ENCODE measurements around the gene CCNY.

Gene CCNY

GRCh38 chr10:35595106-35595505 lies 258.8 kb downstream of the CCNY start:
- FAIRE-seq (no peak), DNase-seq (ENCODE audit: insufficient read length) (no peak)
- TF ChIP-seq POLR2AphosphoS5 (IDR thresholded peaks at IDR 0.05; ENCODE audit: low read depth, low read length) = no peak
- TF ChIP-seq POLR2A (IDR thresholded peaks at IDR 0.05; ENCODE audit: low read depth, low read length) = no peak
- TF ChIP-seq TAF1 (IDR thresholded peaks at IDR 0.05; ENCODE audit: borderline replicate concordance, low read depth, low read length) = no peak

DNA sequence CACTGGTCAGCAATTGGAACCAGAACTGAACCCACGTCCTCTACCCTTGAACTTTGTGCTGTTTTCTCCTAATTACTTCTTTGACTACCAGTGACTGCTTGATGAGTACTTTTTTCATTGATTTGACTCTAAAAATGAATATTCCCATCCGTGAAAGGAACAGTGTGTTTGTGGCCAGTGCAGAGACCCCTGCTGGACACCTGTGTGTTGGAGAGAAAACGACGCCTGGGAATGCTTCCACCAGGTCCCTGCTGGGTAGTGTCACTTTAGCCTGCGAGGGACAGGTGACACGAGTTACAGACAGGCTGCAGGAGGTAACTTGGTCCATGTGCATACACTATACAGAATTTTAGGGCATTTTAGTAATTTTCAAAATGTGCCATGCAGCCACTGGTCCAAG lies 262.1 kb downstream of the CCNY start:
- FAIRE-seq = no peak

DNA sequence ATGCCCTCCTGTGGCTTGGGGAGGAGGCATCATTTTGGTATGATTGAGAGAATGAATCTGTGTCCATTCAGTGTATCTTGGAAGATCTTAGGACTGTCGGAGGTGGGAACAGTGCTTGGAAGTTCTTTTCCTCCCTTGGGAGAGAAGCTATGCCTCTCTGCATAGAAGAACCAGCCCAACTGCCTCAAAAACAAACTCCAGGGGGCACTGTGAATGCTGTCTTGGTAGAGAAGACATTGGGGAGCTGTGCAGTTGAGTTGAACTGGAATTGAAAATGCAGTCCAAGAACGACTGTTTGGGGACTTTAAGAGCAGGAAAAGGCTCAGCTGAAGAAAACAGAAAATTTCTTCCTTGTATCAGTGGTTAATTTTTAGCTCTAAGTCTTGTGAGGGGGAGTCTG lies 263.9 kb downstream of the CCNY start:
- FAIRE-seq = no peak

More for the DNA sequence above, 262.1 kb downstream of the CCNY start:
- TF ChIP-seq POLR2A (IDR thresholded peaks at IDR 0.05; ENCODE audit: low read depth, low read length) (no peak), TAF1 (IDR thresholded peaks at IDR 0.05; ENCODE audit: borderline replicate concordance, low read depth, low read length) (no peak)
- no peak for DNase-seq (ENCODE audit: insufficient read length)

DNA sequence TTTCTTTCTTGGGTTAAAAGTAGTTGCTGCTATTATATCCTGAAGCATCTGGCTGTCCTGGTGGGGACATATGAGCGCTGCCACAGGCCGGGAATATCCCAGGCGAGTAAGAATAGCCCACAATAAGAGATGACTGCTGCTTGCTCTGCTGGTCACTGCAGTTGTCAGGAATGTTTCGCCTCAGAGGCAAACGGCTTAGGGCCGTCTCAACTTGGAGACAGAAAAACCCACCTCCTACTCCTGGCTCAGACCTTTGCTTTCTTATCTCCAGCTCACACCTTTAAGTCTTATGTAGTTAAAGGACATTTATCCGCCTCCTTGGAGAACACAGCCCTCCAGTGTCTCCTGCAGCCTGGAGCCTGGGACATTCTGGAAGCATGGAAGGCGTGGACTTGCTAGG lies 268.9 kb downstream of the CCNY start, which contains the start of gene GJD4:
GJD4 (plus strand) TSS at position 151 of the 400 bp plus-strand sequence; CDS start at position 378, 227 bp downstream.
- DNase-seq (ENCODE audit: insufficient read length) (no peak), FAIRE-seq (no peak)
- TF ChIP-seq POLR2A (IDR thresholded peaks at IDR 0.05; ENCODE audit: low read depth, low read length) = no peak
- no peak for TF ChIP-seq POLR2AphosphoS5 (IDR thresholded peaks at IDR 0.05; ENCODE audit: low read depth, low read length)
- TF ChIP-seq TAF1 (IDR thresholded peaks at IDR 0.05; ENCODE audit: borderline replicate concordance, low read depth, low read length) = no peak

More for the DNA sequence above, 263.9 kb downstream of the CCNY start:
- no peak for DNase-seq (ENCODE audit: insufficient read length)
- TF ChIP-seq POLR2A (IDR thresholded peaks at IDR 0.05; ENCODE audit: low read depth, low read length) (no peak), TAF1 (IDR thresholded peaks at IDR 0.05; ENCODE audit: borderline replicate concordance, low read depth, low read length) (no peak), POLR2AphosphoS5 (IDR thresholded peaks at IDR 0.05; ENCODE audit: low read depth, low read length) (no peak)

DNA sequence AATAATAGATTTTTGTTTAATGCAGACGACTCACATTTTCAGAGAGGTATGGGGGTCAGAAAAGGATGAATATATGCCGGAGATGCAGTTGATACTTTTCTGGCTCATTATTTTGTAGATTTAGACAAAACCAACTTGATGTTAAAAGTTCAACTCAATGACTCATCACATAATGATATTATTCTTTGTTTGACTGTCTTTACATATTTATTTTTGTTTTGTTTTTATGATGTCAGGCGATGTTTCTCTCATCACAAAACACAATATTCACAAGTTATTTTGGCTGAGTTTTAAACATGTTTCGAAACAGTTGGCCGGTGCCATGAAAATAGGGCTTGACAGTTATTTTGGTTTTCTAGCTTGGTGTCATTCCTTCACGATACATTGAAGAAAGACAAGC lies 270.1 kb downstream of the CCNY start:
- TF ChIP-seq TAF1 (IDR thresholded peaks at IDR 0.05; ENCODE audit: borderline replicate concordance, low read depth, low read length) = no peak
- TF ChIP-seq POLR2A (IDR thresholded peaks at IDR 0.05; ENCODE audit: low read depth, low read length) = no peak
- TF ChIP-seq POLR2AphosphoS5 (IDR thresholded peaks at IDR 0.05; ENCODE audit: low read depth, low read length) = no peak
- DNase-seq (ENCODE audit: insufficient read length) (no peak), FAIRE-seq (no peak)

DNA sequence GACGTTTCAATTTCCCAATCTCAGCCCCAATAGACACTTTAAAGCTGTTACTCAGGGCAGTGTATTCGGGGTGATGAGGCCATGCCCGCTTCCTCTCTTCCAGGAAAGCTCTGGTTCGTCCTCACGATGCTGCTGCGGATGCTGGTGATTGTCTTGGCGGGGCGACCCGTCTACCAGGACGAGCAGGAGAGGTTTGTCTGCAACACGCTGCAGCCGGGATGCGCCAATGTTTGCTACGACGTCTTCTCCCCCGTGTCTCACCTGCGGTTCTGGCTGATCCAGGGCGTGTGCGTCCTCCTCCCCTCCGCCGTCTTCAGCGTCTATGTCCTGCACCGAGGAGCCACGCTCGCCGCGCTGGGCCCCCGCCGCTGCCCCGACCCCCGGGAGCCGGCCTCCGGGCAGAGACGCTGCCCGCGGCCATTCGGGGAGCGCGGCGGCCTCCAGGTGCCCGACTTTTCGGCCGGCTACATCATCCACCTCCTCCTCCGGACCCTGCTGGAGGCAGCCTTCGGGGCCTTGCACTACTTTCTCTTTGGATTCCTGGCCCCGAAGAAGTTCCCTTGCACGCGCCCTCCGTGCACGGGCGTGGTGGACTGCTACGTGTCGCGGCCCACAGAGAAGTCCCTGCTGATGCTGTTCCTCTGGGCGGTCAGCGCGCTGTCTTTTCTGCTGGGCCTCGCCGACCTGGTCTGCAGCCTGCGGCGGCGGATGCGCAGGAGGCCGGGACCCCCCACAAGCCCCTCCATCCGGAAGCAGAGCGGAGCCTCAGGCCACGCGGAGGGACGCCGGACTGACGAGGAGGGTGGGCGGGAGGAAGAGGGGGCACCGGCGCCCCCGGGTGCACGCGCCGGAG lies 271.4 kb downstream of the CCNY start:
- DNase-seq (ENCODE audit: insufficient read length) (no peak), FAIRE-seq (no peak)
- TF ChIP-seq POLR2AphosphoS5 (IDR thresholded peaks at IDR 0.05; ENCODE audit: low read depth, low read length) = no peak
- no peak for TF ChIP-seq TAF1 (IDR thresholded peaks at IDR 0.05; ENCODE audit: borderline replicate concordance, low read depth, low read length)
- TF ChIP-seq POLR2A (IDR thresholded peaks at IDR 0.05; ENCODE audit: low read depth, low read length) = no peak

GRCh38 chr10:35608328-35608672 lies 272.0 kb downstream of the CCNY start:
- TF ChIP-seq TAF1 (IDR thresholded peaks at IDR 0.05; ENCODE audit: borderline replicate concordance, low read depth, low read length) = no peak
- no peak for TF ChIP-seq POLR2A (IDR thresholded peaks at IDR 0.05; ENCODE audit: low read depth, low read length)
- TF ChIP-seq POLR2AphosphoS5 (IDR thresholded peaks at IDR 0.05; ENCODE audit: low read depth, low read length) = no peak
- FAIRE-seq (no peak), DNase-seq (ENCODE audit: insufficient read length) (no peak)

GRCh38 chr10:35611750-35612149 lies 275.4 kb downstream of the CCNY start:
- TF ChIP-seq POLR2A (IDR thresholded peaks at IDR 0.05; ENCODE audit: low read depth, low read length) (no peak), TAF1 (IDR thresholded peaks at IDR 0.05; ENCODE audit: borderline replicate concordance, low read depth, low read length) (no peak), POLR2AphosphoS5 (IDR thresholded peaks at IDR 0.05; ENCODE audit: low read depth, low read length) (no peak)
- no peak for FAIRE-seq
- DNase-seq (ENCODE audit: insufficient read length) = no peak

- TF ChIP-seq POLR2AphosphoS5 (IDR thresholded peaks at IDR 0.05; ENCODE audit: low read depth, low read length) = no peak
- no peak for TF ChIP-seq POLR2A (IDR thresholded peaks at IDR 0.05; ENCODE audit: low read depth, low read length)
- TF ChIP-seq TAF1 (IDR thresholded peaks at IDR 0.05; ENCODE audit: borderline replicate concordance, low read depth, low read length) = no peak
- no peak for DNase-seq (ENCODE audit: insufficient read length)
- no peak for FAIRE-seq
These were observed 276.2 kb downstream of the CCNY start for GRCh38 chr10:35612385-35613106.

- DNase-seq (ENCODE audit: insufficient read length) (no peak), FAIRE-seq (no peak)
- TF ChIP-seq POLR2A (IDR thresholded peaks at IDR 0.05; ENCODE audit: low read depth, low read length) = no peak
- TF ChIP-seq TAF1 (IDR thresholded peaks at IDR 0.05; ENCODE audit: borderline replicate concordance, low read depth, low read length) = no peak
- TF ChIP-seq POLR2AphosphoS5 (IDR thresholded peaks at IDR 0.05; ENCODE audit: low read depth, low read length) = no peak
These were observed 276.8 kb downstream of the CCNY start for GRCh38 chr10:35613107-35613440.

- no peak for DNase-seq (ENCODE audit: insufficient read length)
- FAIRE-seq = no peak
- TF ChIP-seq POLR2AphosphoS5 (IDR thresholded peaks at IDR 0.05; ENCODE audit: low read depth, low read length) = no peak
- no peak for TF ChIP-seq POLR2A (IDR thresholded peaks at IDR 0.05; ENCODE audit: low read depth, low read length)
- no peak for TF ChIP-seq TAF1 (IDR thresholded peaks at IDR 0.05; ENCODE audit: borderline replicate concordance, low read depth, low read length)
These were observed 277.4 kb downstream of the CCNY start for GRCh38 chr10:35613597-35614226.
